HG03175 (cell line): ENCODE measurements around the gene P2RX7.
"Not testable (repeated sequence)": the region's sequence is repeated elsewhere in the genome, so short reads cannot be mapped to it uniquely, and the experiment has no call there.

Source experiments
- ATAC-seq: cut with Tn5 transposase; IDR thresholded peaks from one replicate; pipeline ENCODE4 v1.9.1; 2021; ENCODE audit warnings: mild to moderate bottlenecking, moderate library complexity; ENCODE audit not compliant: unreplicated experiment

P2RX7 gene

GRCh38 chr12:121202407-121203355, 70.0 kb downstream of the P2RX7 start:
- ATAC-seq, result no peak

GRCh38 chr12:121203482-121203881, 70.8 kb downstream of the P2RX7 start:
- ATAC-seq, result no peak

- no peak for ATAC-seq
Observed at GRCh38 chr12:121205491-121205890, 72.8 kb downstream of the P2RX7 start.

- not testable (repeated sequence) for ATAC-seq
Observed at GRCh38 chr12:121208571-121208970, 75.9 kb downstream of the P2RX7 start.

- ATAC-seq, result no peak
Observed at GRCh38 chr12:121209221-121209620, 76.5 kb downstream of the P2RX7 start.

- ATAC-seq, result peak; percentile 81
Observed at GRCh38 chr12:121209624-121210572, 77.2 kb downstream of the P2RX7 start, which contains the start of gene P2RX4. P2RX4 (plus strand) TSS chr12:121210129; CDS start chr12:121210165, 36 bp downstream.

GRCh38 chr12:121212875-121213274, 80.2 kb downstream of the P2RX7 start:
- no peak for ATAC-seq

GRCh38 chr12:121214166-121214777, 81.6 kb downstream of the P2RX7 start:
- ATAC-seq, result no peak

- ATAC-seq, result peak; percentile 40
Observed at GRCh38 chr12:121214855-121215745, 82.4 kb downstream of the P2RX7 start.

GRCh38 chr12:121216102-121216501, 83.4 kb downstream of the P2RX7 start:
- ATAC-seq, result no peak

GRCh38 chr12:121217063-121217462, 84.4 kb downstream of the P2RX7 start:
- ATAC-seq, result no peak

- no peak for ATAC-seq
Observed at GRCh38 chr12:121217761-121218160, 85.1 kb downstream of the P2RX7 start.

GRCh38 chr12:121218588-121219352, 86.1 kb downstream of the P2RX7 start:
- ATAC-seq, result no peak

GRCh38 chr12:121219353-121219986, 86.8 kb downstream of the P2RX7 start:
- no peak for ATAC-seq

GRCh38 chr12:121222847-121223246, 90.2 kb downstream of the P2RX7 start:
- no peak for ATAC-seq

- no peak for ATAC-seq
Observed at GRCh38 chr12:121223292-121224285, 90.9 kb downstream of the P2RX7 start.

- ATAC-seq, result no peak
Observed at GRCh38 chr12:121224591-121224990, 91.9 kb downstream of the P2RX7 start.
